ENCODE results near the gene PFKFB2. TPM values are rescaled to one million over a fixed set of nuclear protein-coding genes. Genes with fewer than 3 reads are reported as not detected.
A peak's percentile ranks its signal among the peaks of the same experiment; 100 is the strongest.

PFKFB2 gene
- total and polyA plus RNA-seq, 3 donors from 2014 or later: 12.9 to 17.6 (median 13.9) TPM

DNA sequence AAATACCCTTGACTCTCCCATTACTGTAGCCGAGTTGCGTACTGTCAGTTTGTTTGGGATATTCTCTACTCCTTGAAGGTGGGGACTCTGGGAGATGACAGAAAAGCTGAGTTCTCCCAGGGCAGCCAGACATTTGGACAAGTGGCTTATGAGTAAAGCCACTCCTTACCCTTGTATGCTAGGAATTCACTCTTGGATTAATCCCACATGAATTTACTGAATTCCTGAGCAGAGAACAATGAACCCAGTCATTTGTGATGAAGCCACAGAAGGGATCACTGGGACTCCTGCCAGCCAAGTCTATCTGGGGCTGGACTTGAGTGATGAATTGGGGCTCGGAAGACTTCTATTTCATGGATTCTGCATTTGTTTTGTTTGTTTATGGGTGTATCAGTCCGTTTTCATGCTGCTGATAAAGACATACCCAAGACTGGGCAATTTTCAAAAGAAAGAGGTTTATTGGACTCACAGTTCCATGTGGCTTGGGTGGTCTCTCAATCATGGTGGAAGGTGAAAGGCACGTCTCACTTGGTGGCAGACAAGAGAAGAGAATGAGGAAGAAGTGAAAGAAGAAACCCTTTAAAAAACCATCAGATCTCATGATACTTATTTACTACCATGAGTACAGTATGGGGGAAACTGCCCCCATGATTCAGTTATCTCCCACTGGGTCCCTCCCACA lies 45.6 kb upstream of the PFKFB2 start:
- intact Hi-C loops (cut with DNase I; ENCODE audit: low total_unique reads): no loop called here
- DNase-seq: peak; percentile 82
- H3K36me3 ChIP-seq (ENCODE audit: low read depth, missing control alignments): no peaks in the 10 kb centered on the region
- H3K4me3 ChIP-seq: no peak overlapping the region
- 65 to 67% methylated on average over 5 of the region's 5 CpGs for WGBS, 2 donors
- no peaks in the 10 kb centered on the region for H3K9me3 ChIP-seq
- H3K4me1 ChIP-seq: peaks cover 18% of the 10 kb centered on the region
- TF ChIP-seq, protein P1, sequence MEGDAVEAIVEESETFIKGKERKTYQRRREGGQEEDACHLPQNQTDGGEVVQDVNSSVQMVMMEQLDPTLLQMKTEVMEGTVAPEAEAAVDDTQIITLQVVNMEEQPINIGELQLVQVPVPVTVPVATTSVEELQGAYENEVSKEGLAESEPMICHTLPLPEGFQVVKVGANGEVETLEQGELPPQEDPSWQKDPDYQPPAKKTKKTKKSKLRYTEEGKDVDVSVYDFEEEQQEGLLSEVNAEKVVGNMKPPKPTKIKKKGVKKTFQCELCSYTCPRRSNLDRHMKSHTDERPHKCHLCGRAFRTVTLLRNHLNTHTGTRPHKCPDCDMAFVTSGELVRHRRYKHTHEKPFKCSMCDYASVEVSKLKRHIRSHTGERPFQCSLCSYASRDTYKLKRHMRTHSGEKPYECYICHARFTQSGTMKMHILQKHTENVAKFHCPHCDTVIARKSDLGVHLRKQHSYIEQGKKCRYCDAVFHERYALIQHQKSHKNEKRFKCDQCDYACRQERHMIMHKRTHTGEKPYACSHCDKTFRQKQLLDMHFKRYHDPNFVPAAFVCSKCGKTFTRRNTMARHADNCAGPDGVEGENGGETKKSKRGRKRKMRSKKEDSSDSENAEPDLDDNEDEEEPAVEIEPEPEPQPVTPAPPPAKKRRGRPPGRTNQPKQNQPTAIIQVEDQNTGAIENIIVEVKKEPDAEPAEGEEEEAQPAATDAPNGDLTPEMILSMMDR (IDR thresholded peaks at IDR 0.05): no peak
- TF ChIP-seq POLR2A (IDR thresholded peaks at IDR 0.05): no peak
- H3K27ac ChIP-seq: no peak overlapping the region
- H3K27me3 ChIP-seq: no peaks in the 10 kb centered on the region

DNA sequence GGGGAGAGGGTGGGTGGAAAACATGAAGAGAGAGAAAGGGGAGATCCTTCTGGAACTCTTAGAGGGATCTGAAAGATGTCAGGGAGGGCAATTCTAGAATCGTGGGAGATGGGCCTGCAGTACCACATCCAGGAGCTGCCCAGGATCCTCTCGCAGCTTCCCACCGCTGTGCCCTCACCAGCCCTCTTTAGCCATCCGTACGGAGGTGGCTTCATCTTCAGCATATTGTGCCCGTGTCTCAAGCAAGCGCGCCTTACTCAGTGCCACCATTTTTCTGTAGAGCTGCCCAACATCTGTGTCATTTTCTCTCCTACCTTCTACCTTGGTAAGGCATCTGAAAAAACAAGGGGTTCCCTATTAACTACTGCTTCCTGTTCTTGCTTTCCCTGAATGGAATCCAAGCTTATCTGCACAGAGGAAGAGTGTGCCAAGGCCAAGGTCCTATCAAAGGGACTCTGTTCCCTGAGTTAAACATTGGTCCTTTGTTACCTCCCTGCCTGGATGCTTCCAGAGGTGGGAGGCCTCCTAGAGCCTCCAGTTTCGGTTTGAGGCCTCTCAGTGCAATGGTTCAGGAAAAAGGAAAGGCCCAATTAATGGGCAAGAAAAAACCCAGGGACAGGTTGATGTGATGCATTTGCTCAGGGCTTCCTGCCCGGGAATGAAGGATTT lies 43.8 kb upstream of the PFKFB2 start:
- Histone ChIP-seq H3K9me3 (no peaks in the 10 kb centered on the region), H3K27me3 (no peaks in the 10 kb centered on the region), H3K4me1 (peaks cover 18% of the 10 kb centered on the region), H3K36me3 (ENCODE audit: low read depth, missing control alignments) (no peaks in the 10 kb centered on the region), H3K27ac (peak overlapping the region in 1 of 2 donors; percentile 60), H3K4me3 (no peak overlapping the region)
- DNase-seq: peak; percentile 67
- intact Hi-C loops (cut with DNase I; ENCODE audit: low total_unique reads): no loop called here
- WGBS, 2 donors: 72% methylated on average over 10 of the region's 10 CpGs
- TF ChIP-seq, protein P1 (IDR thresholded peaks at IDR 0.05): no peak
- TF ChIP-seq POLR2A (IDR thresholded peaks at IDR 0.05): no peak

DNA sequence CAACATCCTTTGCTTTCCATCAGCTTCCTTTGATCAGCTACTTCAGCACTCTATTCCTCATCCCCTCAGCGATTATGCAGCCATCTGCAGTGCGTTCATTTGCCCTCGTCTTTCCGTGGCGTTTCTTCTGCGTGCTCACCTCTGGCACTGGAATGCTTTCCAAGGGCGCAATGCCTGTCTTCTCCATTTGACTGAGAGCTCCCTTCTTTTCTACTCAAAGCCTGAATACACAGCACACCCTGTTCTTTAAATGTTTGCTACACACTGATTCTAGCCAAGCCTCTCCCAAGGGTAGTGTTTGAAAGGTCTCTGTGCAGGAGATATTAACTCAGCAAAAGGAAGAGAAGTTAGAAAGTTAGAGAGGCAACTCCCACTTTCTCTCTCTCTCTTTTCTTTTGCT lies 43.1 kb upstream of the PFKFB2 start:
- WGBS, 2 donors: 36 to 42% methylated on average over 7 of the region's 7 CpGs
- intact Hi-C loops (cut with DNase I; ENCODE audit: low total_unique reads): no loop called here
- Histone ChIP-seq H3K27ac (peak overlapping the region in 1 of 2 donors; percentile 18), H3K4me3 (no peak overlapping the region), H3K36me3 (ENCODE audit: low read depth, missing control alignments) (no peaks in the 10 kb centered on the region), H3K9me3 (no peaks in the 10 kb centered on the region), H3K4me1 (peaks cover 18% of the 10 kb centered on the region), H3K27me3 (no peaks in the 10 kb centered on the region)
- TF ChIP-seq, protein P1 (IDR thresholded peaks at IDR 0.05): no peak
- TF ChIP-seq POLR2A (IDR thresholded peaks at IDR 0.05): no peak
- DNase-seq: no peak

DNA sequence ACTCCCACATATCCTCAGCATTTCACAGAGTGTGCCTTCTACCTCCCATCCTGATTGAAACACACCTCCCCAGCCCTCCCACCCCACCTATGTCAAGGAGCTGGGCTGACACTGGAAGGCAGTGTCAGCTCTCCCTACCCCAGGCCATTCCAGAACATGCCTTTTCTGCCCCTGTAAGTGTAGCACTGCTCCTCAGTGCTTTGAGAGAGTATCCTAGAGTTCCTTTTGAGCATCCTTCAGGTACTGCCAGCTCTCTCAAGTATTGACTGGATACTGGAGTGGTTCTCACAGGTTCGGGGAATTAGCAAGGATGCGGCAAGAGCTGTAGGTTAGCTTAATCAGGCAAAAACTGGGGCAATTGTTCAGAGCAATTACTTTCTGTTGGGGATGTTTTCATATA lies 42.3 kb upstream of the PFKFB2 start:
- Histone ChIP-seq H3K4me1 (peaks cover 18% of the 10 kb centered on the region), H3K27me3 (no peaks in the 10 kb centered on the region), H3K9me3 (no peaks in the 10 kb centered on the region), H3K4me3 (no peak overlapping the region), H3K36me3 (ENCODE audit: low read depth, missing control alignments) (no peaks in the 10 kb centered on the region), H3K27ac (peak overlapping the region in 1 of 2 donors; percentile 18)
- intact Hi-C loops (cut with DNase I; ENCODE audit: low total_unique reads): no loop called here
- no peak for DNase-seq
- 98 to 100% methylated on average over 2 of the region's 2 CpGs for WGBS, 2 donors
- TF ChIP-seq POLR2A (IDR thresholded peaks at IDR 0.05): no peak
- TF ChIP-seq, protein P1 (IDR thresholded peaks at IDR 0.05): no peak
